Retinal pigment epithelial cell (primary cell): ENCODE results near the gene MAP3K5.
"Not testable (repeated sequence)": the region's sequence is repeated elsewhere in the genome, so short reads cannot be mapped to it uniquely, and the experiment has no call there.

Source experiments
- DNase-seq: peaks from one replicate; pipeline ENCODE4 v3.0.0-alpha.2; 2010; ENCODE audit warnings: low read depth
- H3K4me3 ChIP-seq: 2 replicates; pipeline ENCODE4 v1.5.1; 2011; ENCODE audit warnings: mild to moderate bottlenecking, low read length, control low read depth, moderate library complexity
- TF ChIP-seq, protein P1 (sequence below): conservative IDR thresholded peaks from 2 replicates; pipeline ENCODE4 v1.5.1; 2011; ENCODE audit warnings: low read depth, low read length, control low read depth, inconsistent platforms

The MAP3K5 gene

DNA sequence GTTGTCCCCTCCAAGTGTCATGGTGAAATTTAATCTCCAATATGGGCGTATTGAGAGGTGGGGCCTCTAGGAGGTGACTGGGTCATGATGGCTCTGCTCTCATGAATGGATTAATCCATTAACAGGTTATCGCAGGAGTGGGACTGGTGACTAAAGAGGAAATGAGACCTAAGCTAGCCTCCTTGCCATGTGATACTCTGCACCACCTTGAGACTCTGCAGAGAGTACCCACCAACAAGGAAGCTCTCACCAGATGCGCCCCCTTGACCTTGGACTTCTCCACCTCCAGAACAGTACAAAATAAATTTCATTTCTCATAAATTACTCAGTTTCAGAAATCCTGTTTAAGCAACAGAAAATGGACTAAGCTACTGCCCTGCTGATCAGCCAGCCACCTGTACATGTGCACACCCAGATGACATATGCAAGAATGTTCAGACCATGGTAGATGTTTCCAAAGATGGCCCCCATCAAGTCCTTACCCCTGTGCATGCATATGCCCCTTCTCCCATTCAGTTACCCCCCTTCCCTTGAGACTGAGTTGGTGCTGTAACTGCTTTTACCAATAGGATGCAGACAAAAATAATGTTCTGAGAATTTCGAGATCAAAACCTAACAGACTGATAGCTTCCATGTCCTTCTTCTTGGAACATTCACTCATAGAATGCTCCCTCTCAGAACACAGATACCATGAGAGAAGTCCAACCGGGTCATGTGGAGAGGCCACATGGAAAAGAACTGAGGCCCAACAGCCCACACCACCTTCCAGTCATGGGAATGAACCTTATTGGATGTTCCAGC is 28.4 kb downstream of the MAP3K5 start:
- DNase-seq, result no peak
- no peak overlapping the region for H3K4me3 ChIP-seq
- TF ChIP-seq, protein P1, sequence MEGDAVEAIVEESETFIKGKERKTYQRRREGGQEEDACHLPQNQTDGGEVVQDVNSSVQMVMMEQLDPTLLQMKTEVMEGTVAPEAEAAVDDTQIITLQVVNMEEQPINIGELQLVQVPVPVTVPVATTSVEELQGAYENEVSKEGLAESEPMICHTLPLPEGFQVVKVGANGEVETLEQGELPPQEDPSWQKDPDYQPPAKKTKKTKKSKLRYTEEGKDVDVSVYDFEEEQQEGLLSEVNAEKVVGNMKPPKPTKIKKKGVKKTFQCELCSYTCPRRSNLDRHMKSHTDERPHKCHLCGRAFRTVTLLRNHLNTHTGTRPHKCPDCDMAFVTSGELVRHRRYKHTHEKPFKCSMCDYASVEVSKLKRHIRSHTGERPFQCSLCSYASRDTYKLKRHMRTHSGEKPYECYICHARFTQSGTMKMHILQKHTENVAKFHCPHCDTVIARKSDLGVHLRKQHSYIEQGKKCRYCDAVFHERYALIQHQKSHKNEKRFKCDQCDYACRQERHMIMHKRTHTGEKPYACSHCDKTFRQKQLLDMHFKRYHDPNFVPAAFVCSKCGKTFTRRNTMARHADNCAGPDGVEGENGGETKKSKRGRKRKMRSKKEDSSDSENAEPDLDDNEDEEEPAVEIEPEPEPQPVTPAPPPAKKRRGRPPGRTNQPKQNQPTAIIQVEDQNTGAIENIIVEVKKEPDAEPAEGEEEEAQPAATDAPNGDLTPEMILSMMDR, result no peak

DNA sequence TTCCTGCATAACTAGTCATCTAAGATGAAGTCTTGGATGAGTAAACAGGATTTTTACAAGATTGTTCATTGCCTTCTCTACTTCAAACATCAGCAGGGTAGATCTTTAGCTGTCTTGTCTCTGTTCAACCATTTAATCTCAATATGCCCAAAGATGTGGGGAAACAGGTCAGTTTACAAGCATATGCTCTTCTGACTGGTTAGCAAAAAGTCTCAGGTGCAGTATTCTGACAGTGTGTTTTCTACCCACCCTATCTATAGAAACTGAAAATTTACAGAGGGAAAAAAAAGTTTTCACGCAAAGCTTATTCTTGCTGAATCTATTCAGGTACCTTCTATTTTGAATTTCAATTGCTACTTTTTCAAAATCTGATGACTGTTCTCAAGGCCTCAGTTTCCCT is 29.0 kb downstream of the MAP3K5 start:
- H3K4me3 ChIP-seq, result no peak overlapping the region
- DNase-seq, result no peak
- TF ChIP-seq, protein P1, result no peak

DNA sequence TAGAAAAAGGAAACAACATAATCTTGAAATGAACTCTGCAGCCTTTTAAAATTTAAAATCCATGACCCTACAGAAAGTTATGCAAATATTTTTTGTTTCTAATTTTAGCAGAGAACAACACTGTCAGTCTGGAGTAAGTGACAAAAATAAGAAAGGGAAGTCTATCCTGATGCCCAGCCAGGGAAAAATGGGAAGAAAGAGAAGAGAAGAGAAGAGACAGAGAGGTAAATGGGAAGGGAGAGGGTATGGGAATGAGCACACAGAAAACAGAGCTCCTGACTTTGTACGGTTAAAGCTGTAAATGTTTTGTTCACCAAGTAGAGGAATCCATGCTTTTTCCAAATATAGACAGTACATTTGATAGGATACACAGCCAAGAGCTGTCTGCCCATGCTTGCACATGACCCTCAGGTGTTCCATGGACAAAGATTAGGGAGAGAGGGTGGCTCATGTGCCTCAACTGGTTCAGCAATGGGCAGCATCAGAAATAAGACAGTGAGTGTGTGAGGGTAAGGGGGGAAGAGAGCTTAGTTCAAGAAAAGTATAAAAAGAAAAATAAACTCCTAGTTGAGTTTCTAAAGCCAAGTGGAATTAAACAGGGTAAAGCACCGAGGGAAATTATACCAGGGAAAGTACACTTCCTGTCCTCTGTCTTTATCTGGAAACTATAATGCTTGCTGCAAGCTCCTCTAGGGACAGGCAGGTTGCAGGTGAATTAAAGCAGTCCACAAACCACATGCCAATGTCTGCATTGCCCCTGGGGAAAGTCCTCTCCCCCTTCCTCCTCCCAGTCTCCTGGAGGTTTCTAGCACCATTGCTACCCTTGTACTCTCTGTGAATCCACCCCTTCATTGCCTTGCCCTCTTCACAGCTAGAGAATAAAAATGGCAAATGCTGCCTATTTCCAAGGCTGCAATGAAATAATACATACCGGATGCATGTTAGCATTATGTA is 30.0 kb downstream of the MAP3K5 start:
- TF ChIP-seq, protein P1, result no peak
- no peak for DNase-seq
- no peak overlapping the region for H3K4me3 ChIP-seq

DNA sequence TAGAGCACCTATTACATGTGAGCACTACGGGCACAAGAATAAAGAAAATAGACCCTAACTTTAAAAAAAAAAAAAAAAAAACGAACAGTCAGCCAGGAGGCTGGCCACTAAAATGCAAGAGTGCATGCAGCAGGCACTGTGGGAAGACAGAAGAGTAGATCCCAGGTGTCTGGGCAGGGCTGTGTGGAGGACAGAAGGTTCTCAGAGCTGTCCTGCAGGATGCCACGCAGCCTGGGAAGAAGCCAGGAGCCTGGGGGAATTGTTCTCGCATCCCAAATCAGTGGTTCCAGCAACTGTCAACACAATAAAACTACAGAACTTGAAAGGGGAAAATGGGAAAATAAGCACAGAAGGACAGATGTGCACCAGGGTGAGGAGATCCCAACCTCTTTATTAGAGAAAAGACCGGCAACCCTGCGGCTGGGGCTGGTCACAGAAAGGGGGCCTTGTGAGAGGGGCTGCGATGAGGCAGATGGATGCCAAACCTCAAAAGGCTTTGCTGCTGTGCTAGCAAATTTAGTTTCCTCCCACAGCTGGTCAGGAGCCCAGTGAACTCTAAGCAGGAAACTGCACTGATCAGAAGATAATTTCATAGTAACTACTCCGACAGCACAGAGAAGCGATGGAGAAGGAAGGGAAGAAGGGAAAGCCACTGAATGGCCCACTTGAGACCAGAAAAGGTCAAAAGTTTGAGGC is 30.9 kb downstream of the MAP3K5 start:
- no peak overlapping the region for H3K4me3 ChIP-seq
- DNase-seq, result no peak
- TF ChIP-seq, protein P1, result no peak

DNA sequence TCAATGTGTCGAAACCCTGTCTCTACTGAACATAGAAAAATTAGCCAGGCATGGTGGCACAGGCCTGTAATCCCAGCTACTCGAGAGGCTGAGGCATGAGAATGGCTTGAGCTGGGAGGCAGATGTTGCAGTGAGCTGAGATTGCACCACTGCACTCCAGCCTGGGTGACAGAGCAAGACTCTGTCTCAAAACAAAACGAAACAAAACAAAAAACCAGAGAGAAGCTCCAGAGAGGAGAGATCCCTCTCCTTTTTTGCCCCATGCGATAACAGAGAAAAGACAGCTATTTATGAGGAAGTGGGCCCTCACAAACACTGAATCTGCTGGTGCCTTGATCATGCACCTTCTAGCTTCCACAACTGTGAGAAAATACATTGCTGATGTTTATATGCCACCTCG is 31.5 kb downstream of the MAP3K5 start:
- not testable (repeated sequence) for H3K4me3 ChIP-seq

DNA sequence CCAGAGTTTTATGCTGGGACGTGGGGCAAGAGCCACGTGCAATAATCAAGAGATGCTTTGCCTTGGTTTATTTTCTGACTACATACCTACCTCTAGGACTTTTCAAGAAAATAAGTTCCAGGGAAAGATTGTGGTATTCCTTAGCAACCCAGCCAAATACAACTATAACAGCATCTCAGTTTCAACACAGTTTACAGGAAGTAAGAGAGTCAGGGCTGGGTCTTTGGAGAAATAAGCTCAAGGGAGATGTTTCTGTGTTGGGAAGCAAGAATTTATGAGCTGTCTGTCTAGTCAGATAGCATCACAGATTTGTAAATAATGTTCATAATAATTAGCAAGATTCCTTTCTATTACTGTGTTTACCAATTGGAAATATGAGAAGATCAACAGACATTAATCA is 35.1 kb downstream of the MAP3K5 start:
- TF ChIP-seq, protein P1, result no peak
- no peak overlapping the region for H3K4me3 ChIP-seq
- DNase-seq, result no peak

More for the DNA sequence above, 31.5 kb downstream of the MAP3K5 start:
- not testable (repeated sequence) for DNase-seq

DNA sequence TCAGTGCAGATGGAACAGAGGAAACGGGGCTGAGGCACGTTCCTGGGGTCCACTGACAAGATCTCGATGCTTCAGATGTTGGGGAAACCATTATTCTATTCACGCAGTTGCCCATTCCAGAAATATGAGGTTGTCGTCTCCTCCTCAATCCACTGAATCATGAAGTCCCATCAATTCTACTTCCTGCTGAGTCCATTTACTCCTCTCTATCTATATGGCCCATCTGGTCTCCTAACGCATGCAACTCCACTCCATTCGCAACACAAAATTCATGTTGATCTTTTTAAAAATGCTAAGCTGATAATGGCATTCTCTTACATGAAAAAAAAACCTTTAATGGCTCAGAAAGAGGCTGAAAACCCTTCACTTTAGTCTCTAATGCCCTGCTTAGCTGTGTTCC is 37.5 kb downstream of the MAP3K5 start:
- TF ChIP-seq, protein P1, result no peak
- no peak overlapping the region for H3K4me3 ChIP-seq
- DNase-seq, result no peak
